KOPT-K1 (cell line): Measurements from ENCODE around the gene CUL4A.
"Not testable (repeated sequence)": the region's sequence is repeated elsewhere in the genome, so short reads cannot be mapped to it uniquely, and the experiment has no call there.

Experiments
- H3K27ac ChIP-seq: fragments of 200-600 bp; sonication (generic); 2 replicates; pipeline ENCODE4 v1.5.1; 2016; ENCODE audit warnings: antibody characterized with exemption, mild to moderate bottlenecking, low read depth, low read length; ENCODE audit not compliant: poor library complexity, severe bottlenecking
- H3K36me3 ChIP-seq: fragments of 200-600 bp; sonication (generic); 2 replicates; pipeline ENCODE4 v1.5.1; 2017; ENCODE audit warnings: antibody characterized with exemption, mild to moderate bottlenecking, low read length, moderate library complexity; ENCODE audit not compliant: insufficient read depth
- H3K9me3 ChIP-seq: fragments of 200-600 bp; sonication (generic); 2 replicates; pipeline ENCODE4 v1.5.1; 2017; ENCODE audit warnings: antibody characterized with exemption, low read length, mild to moderate bottlenecking; ENCODE audit not compliant: insufficient read depth, poor library complexity, severe bottlenecking

The CUL4A gene

DNA sequence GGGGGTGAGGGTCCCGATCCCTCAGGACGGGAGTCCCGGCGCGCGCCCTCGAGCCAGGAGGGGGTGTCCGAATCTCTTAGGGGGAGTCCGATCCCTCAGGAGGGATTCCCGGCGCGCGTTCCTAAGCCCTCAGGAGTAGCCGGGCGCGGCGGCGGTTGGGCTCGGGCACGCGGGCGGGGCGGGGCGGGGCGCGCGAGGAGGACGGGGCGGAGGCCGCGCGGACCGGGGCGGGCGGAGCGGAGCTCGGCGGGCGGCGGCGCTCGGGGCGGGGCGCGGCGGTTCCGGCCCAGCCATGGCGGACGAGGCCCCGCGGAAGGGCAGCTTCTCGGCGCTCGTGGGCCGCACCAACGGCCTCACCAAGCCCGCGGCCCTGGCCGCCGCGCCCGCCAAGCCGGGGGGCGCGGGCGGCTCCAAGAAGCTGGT, at the start of gene CUL4A:
TSS of gene CUL4A (plus strand) at position 278 of the 423 bp plus-strand sequence. CDS start at position 293, 15 bp downstream.
- H3K9me3 ChIP-seq, result no peaks in the 10 kb centered on the region
- H3K27ac ChIP-seq, result peak within 1 kb of the TSS; percentile 97
- peaks cover 59% of the 10 kb centered on the region for H3K36me3 ChIP-seq

DNA sequence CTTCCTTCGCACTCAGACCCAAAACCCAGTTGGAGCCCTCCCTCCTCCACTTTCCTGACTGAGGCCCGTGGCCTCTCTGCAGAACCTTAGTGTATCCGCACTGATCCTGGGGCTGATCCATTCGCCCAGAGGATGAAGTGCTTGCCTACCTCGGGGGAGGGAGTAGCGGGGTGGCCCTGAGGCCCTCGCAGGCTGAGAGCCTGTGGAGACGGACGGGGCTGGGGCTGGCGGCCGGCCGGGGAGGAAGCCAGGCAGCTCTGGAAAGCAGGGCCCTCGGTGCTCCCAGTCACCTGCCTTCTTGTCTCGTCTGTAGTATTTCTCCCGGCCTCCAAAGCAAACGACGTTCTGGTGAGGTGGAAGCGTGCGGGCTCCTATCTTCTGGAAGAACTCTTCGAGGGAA, 49.7 kb upstream of the CUL4A start:
- Histone ChIP-seq H3K27ac (peak overlapping the region; percentile 69), H3K9me3 (peaks cover 4% of the 10 kb centered on the region), H3K36me3 (no peaks in the 10 kb centered on the region)

DNA sequence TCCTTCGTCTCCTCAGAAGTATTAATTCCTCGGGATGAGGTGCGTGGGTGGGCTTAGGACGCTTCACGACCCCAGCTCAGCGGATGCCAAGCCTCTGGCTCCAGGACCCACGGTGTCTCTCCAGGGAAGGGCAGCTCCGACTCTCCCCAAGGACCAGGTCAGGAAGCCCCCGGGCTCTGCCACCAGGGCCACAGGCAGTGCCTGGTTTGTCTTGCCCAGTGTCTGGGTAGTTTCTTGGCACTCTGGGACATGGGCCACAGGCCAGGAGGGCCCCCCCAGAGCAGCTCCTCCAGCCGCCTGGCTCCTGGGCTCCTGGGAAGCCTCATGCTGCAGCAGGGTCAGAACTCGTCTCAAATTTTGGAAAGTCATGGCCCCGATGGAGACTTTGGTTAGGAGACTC, 48.4 kb upstream of the CUL4A start:
- Histone ChIP-seq H3K27ac (peak overlapping the region; percentile 69), H3K9me3 (peaks cover 4% of the 10 kb centered on the region), H3K36me3 (no peaks in the 10 kb centered on the region)

DNA sequence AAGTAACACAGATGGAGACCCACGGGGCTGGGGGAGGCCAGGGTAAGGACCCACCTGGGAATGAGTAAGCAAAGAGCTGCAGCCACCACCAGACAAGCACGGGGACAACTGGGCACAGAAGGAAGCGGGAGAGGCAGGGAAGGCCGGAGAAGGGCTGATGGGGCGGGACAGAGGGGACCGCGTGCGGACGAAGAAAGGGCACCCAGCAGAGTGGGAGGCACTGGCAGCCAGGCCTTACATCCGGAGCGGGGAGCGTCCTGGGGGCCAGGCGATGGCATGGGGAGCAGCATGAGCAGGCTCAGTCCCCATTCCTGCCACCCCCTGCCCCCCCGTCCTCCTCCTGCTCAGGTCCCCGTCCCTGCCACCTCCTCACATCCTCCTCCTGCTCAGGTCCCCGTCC, 48.0 kb upstream of the CUL4A start:
- Histone ChIP-seq H3K27ac (peak overlapping the region; percentile 69), H3K36me3 (no peaks in the 10 kb centered on the region), H3K9me3 (peaks cover 1% of the 10 kb centered on the region)

DNA sequence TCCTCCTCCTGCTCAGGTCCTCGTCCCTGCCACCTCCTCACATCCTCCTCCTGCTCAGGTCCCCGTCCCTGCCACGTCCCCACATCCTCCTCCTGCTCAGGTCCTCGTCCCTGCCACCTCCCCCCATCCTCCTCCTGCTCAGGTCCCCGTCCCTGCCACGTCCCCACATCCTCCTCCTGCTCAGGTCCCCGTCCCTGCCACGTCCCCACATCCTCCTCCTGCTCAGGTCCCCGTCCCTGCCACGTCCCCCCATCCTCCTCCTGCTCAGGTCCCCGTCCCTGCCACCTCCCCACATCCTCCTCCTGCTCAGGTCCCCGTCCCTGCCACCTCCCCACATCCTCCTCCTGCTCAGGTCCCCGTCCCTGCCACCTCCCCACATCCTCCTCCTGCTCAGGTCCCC, 47.4 kb upstream of the CUL4A start:
- not testable (repeated sequence) for H3K9me3 ChIP-seq, H3K27ac ChIP-seq, H3K36me3 ChIP-seq

DNA sequence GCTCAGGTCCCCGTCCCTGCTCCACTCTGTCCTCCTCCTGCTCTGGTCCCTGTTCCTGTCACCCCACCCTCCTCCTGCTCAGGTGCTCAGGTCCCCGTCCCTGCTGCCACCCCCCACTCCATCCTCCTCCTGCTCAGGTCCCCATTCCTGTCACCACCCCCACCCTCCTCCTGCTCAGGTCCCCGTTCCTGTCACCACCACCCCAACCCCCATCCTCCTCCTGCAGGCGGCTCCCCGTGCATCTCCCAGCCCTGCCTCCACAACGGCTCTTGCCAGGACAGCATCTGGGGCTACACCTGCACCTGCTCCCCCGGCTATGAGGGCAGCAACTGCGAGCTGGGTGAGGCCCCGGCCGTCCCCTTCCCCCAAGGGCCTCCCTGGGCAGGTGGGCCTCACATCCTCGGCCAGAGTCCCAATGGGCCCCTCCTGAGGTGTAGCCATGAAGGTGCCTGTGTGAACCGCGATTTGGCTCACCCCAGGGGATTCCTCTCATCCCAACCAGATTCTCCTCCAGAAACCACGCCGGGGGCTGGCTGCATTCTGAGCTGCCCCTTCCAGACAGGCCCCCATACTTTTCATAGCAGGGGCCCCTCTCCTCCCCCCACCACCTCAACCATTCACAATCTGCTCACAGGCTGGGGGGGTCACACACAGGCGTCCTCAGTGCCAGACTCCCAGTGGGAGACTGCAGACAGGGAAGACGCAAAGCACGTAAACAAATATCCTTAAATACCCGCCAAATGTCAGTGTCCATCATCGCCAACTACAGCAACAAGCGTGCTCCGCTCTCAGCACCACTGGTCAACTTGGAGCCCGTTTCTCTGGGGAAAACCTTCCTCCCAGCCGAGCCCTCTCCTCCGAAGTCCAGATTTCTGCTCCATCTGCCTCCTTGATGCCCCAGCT, 46.4 kb upstream of the CUL4A start:
- Histone ChIP-seq H3K9me3 (peaks cover 3% of the 10 kb centered on the region), H3K27ac (peak overlapping the region; percentile 23), H3K36me3 (peaks cover 4% of the 10 kb centered on the region; the same call in 1 of the 2 replicates)

DNA sequence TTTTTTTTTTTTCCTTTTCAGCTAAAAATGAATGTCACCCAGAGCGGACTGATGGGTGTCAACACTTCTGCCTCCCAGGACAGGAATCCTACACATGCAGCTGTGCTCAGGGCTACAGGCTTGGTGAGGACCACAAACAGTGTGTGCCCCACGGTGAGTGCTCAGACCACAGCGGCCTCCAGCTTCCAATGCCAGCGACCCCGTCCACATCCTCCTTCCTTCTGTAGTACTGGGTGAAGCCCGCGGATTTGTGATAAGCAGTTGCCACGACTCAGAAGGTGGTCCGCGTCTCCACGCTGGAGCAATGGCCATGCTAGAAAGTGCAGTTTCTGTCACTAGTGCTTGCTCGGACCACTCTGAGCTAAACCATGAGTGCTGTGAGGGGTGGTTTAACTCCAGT, 44.9 kb upstream of the CUL4A start:
- peaks cover 18% of the 10 kb centered on the region for H3K36me3 ChIP-seq
- H3K9me3 ChIP-seq, result peaks cover 6% of the 10 kb centered on the region
- H3K27ac ChIP-seq, result peak overlapping the region; percentile 7

DNA sequence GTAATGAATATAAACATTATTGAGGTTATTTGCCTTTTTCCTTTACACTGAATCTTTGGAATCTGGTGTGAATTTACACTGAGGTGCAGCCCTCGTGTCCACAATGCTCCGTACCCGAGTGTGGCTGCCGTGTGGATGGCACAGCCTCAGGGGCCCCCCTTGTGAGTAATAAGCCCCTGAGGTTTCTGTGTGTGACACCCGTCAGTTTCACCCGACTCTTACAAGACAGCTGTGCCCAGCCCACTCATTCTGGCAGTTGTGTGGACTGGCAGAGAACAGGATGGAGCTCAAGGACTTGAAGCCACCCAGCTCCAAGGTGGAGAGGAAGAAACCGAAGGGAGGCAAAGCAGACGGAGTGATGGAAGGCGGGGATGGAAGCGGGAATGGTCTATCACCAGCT, 43.1 kb upstream of the CUL4A start:
- H3K9me3 ChIP-seq, result peaks cover 6% of the 10 kb centered on the region
- H3K36me3 ChIP-seq, result peaks cover 33% of the 10 kb centered on the region
- peak overlapping the region; percentile 52 for H3K27ac ChIP-seq

DNA sequence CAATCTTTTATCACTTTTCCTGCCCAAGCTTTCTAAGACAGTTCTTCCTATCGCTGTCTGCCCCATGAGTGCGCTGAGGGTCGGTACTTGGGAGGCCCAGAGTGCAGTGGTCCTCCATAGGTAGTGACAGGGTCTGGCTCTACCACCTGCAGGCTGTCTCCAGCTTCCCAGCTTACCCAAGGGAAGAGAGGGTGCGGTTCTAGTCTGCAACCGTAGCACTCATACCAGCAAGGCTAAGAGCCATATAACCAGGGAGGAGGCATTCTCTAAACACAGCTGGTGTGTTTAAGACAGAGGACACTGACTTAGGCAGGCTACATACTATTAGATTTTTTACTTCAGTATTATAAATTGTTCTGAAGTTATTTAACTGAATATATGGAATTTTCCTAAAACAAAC, 42.7 kb upstream of the CUL4A start:
- Histone ChIP-seq H3K27ac (peak overlapping the region; percentile 52), H3K9me3 (peaks cover 6% of the 10 kb centered on the region), H3K36me3 (peaks cover 37% of the 10 kb centered on the region)

DNA sequence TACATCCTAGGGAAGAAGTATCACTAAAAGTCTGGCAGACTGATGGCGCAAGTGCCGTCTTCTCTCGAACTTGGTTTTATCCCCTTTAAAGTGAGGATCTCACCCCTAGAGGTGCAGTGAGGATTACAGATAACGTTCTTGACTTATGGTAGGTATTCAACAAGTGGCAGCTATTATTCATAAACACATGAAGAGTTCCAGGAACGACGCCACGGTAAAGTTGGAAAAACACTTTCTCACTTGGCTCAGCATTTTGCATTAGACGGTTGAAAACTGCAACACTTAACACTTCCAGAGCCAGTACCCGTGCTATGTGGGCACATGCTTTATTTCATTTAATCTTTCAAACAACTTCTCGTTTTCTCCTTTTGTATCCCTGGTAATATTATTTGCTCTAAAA, 42.3 kb upstream of the CUL4A start:
- no peak overlapping the region for H3K27ac ChIP-seq
- peaks cover 42% of the 10 kb centered on the region for H3K36me3 ChIP-seq
- H3K9me3 ChIP-seq, result peaks cover 6% of the 10 kb centered on the region

DNA sequence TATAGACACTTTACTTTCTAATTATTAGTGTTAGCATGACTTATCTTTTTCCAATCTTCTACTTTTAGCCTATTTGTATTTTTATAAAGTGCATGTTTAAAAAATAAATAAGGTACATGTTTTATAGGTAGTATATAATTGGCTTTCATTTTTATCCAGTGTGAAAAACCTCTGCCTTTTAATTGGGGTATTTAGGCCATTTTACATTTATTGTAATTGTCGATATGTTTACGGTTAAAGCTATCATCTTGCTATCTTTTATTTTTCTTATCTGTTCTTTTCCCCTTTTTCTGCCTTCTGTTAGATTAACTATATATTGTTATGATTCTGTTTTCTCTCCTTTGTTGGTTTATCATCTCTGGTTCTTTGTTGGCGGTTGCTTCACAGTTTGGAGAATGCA, 41.8 kb upstream of the CUL4A start:
- Histone ChIP-seq H3K36me3 (peaks cover 46% of the 10 kb centered on the region), H3K27ac (no peak overlapping the region)

DNA sequence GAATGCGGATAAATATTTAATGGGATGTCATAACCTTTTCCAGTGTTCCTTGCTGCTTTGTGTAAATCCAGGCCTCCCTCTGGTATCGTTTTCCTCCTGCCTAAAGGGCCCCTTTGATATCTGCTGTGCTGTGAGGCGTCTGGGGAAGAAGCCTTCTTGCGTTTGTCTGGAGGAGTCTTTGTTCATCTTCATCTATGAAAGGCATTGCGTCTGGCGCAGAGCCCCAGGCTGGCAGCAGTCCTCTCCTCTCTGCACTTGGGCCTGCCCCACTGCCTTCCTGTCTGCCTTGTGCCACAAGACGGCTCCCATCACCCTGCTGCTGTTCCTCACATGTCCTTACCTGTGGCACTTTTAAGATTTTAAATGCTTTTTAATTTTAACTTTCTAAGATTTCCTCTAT, 41.2 kb upstream of the CUL4A start:
- peaks cover 52% of the 10 kb centered on the region for H3K36me3 ChIP-seq
- H3K9me3 ChIP-seq, result peaks cover 6% of the 10 kb centered on the region
- H3K27ac ChIP-seq, result no peak overlapping the region

More for the DNA sequence above, 41.8 kb upstream of the CUL4A start:
- peaks cover 6% of the 10 kb centered on the region for H3K9me3 ChIP-seq

DNA sequence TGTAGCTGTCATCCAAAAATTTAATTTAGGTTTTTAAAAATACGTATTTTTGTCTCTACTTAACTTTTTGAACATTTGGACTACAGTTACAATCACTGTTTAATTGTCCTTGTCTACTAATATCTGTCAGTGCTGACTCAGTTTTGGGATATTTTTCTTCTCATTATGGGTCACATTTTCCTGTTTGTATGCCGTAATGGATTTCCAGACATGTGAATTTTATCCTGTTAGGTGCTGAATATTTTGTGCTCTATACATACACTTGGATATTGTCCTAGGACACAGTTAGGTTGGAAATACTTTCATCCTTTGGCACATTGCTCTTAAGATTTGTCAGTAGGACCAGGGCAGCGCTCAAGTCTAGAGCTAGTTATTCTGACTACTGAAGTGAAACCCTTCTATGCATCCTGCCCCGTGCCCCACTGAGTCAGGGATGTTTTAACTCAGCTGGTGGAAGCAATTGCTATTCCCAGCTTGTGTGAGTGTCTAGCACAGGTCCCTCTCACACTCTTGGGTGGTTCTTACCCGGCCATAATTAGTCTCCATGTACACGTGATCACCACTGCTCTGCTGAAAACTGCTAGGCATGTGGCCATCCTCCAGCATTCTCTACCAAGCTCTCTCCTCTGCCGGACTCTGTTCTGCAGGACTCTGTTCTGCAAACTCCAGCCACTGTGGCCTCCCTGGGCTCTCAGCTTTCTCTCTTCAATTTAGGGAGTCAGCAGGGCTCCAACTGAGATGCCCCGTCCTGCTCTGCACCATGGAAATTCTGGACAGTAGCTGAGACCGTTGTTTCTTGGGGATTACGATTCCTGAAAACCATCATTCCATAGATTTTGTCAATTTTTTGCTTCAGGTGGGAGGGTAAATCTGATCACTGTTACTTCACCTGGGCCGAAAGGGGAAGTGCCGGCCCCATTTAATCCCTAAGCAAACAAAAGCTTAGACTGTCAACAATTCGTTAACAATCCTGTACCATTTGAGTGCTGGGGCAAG, 39.8 kb upstream of the CUL4A start:
- Histone ChIP-seq H3K36me3 (peaks cover 65% of the 10 kb centered on the region), H3K27ac (no peak overlapping the region), H3K9me3 (peaks cover 6% of the 10 kb centered on the region)

DNA sequence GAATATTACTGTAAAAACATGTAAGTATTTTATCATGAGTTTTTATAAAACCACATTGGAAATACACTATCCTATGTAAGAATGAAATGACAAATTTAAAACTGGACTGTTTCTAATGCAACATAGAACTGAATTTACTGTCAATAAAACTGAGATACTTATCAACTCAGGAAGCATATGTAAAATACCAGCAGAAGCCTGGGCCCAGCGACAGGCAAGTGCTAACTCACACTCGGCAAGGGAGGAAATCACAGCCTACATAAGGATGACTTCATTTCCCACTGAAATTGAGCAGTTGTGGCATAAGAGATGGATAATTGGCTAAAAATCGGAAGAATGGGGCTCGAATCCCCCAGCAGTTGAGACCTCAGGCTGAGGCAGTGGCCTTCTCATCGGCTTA, 38.9 kb upstream of the CUL4A start:
- no peak overlapping the region for H3K27ac ChIP-seq
- H3K9me3 ChIP-seq, result peaks cover 6% of the 10 kb centered on the region
- peaks cover 74% of the 10 kb centered on the region for H3K36me3 ChIP-seq
